H1 (cell line): ENCODE measurements around the gene RASEF. TPM values are rescaled to one million over a fixed set of nuclear protein-coding genes. Genes with fewer than 3 reads are reported as not detected.

Experiments used
- CTCF ChIA-PET: fragments of 300-600 bp; sonication (Branson Sonifier 250); formaldehyde crosslinking; loops from one replicate; lab custom pipeline; 2021; ENCODE audit not compliant: partially characterized antibody; lab: Charles Lee
- POLR2A ChIA-PET: fragments of 300-600 bp; sonication (Branson Sonifier 250); formaldehyde crosslinking; loops from one replicate; lab custom pipeline; 2021; ENCODE audit warnings: inconsistent platforms; ENCODE audit not compliant: partially characterized antibody; lab: Charles Lee
- DNase-seq, 2 experiments: peaks; one replicate each; pipeline versions ENCODE4 v3.0.0 to v3.0.0-alpha.2; 2010 to 2022; ENCODE audit warnings: low spot score in 2 of 2, low read depth in 1 of 2, mixed read lengths in 1 of 2
- FAIRE-seq: peaks from 2 replicates; lab custom pipeline; 2011; peaks lifted over from hg19 to GRCh38; lab: Jason Lieb, UNC
- H2AFZ ChIP-seq: 2 replicates; pipeline ENCODE4 v1.8.1; 2012; ENCODE audit warnings: low read length, inconsistent platforms
- H2AK5ac ChIP-seq: 2 replicates; pipeline ENCODE4 v1.6.1; 2013; ENCODE audit warnings: low read depth, low read length
- H2BK120ac ChIP-seq: replicated peaks from 2 replicates; pipeline ENCODE3; 2013; ENCODE audit warnings: low read depth, low read length, inconsistent platforms
- H2BK12ac ChIP-seq: 2 replicates; pipeline ENCODE4 v1.6.1; 2013; ENCODE audit warnings: low read depth, low read length
- H2BK15ac ChIP-seq: 2 replicates; pipeline ENCODE4 v1.6.1; 2013; ENCODE audit warnings: low read length
- H2BK20ac ChIP-seq: 2 replicates; pipeline ENCODE4 v1.6.1; 2013; ENCODE audit warnings: low read length
- H2BK5ac ChIP-seq: 2 replicates; pipeline ENCODE4 v1.6.1; 2013; ENCODE audit warnings: low read depth, low read length
- H3K14ac ChIP-seq: 2 replicates; pipeline ENCODE4 v1.6.1; 2013; ENCODE audit warnings: inconsistent platforms; ENCODE audit not compliant: insufficient read length
- H3K18ac ChIP-seq: 2 replicates; pipeline ENCODE4 v1.6.1; 2013; ENCODE audit warnings: low read length; ENCODE audit errors: extremely low read depth
- H3K23ac ChIP-seq: 2 replicates; pipeline ENCODE4 v1.6.1; 2013; ENCODE audit warnings: inconsistent platforms; ENCODE audit not compliant: insufficient read length
- H3K23me2 ChIP-seq: 2 replicates; pipeline ENCODE4 v1.6.1; 2013; ENCODE audit warnings: low read depth, low read length
- H3K27ac ChIP-seq: 2 replicates; pipeline ENCODE4 v1.6.1; 2011; ENCODE audit warnings: low read depth, low read length, inconsistent platforms
- H3K27me3 ChIP-seq, 4 experiments: replicated peaks in 1 of 4; 1 replicate in 1 of 4; 2 replicates in 3 of 4; pipeline versions ENCODE4 v1.6.1 to v1.8.1; 2011 to 2013; ENCODE audit warnings: low read length in 3 of 4, mild to moderate bottlenecking in 3 of 4, inconsistent platforms in 2 of 4, mixed read lengths in 2 of 4, moderate library complexity in 1 of 4; ENCODE audit not compliant: control insufficient read depth in 3 of 4, insufficient read depth in 3 of 4; ENCODE audit errors: extremely low read depth in 1 of 4
- H3K36me3 ChIP-seq, 4 experiments: 2 replicates each; pipeline versions ENCODE4 v1.6.1 to v1.8.1; 2011 to 2013; ENCODE audit warnings: mild to moderate bottlenecking in 4 of 4, low read length in 3 of 4, moderate library complexity in 2 of 4, control low read depth in 1 of 4, inconsistent platforms in 1 of 4; ENCODE audit not compliant: insufficient read depth in 4 of 4, control insufficient read depth in 2 of 4
- H3K4ac ChIP-seq: replicated peaks from 2 replicates; pipeline ENCODE3; 2013; ENCODE audit warnings: low read length, low read depth, mixed read lengths, inconsistent platforms; ENCODE audit not compliant: insufficient read length
- H3K4me1 ChIP-seq, 4 experiments: replicated peaks in 1 of 4; 1 replicate in 1 of 4; 2 replicates in 3 of 4; pipeline versions ENCODE4 v1.6.1 to v1.8.1; 2011 to 2013; ENCODE audit warnings: low read length in 3 of 4, inconsistent platforms in 2 of 4, mixed read lengths in 1 of 4; ENCODE audit not compliant: insufficient read depth in 4 of 4, control insufficient read depth in 3 of 4
- H3K4me2 ChIP-seq, 2 experiments: 2 replicates each; pipeline versions ENCODE4 v1.6.1 to v1.8.1; 2011 to 2013; ENCODE audit warnings: low read depth in 2 of 2, low read length in 2 of 2, control low read depth in 1 of 2, inconsistent platforms in 1 of 2, mild to moderate bottlenecking in 1 of 2; ENCODE audit not compliant: insufficient read depth in 1 of 2
- H3K4me3 ChIP-seq, 4 experiments: fragments of 200-600, 300-600 bp in 1 of 4; sonication (generic), shearing (Covaris generic), sonication (Bioruptor Twin) in 1 of 4; 2 replicates each; pipeline versions ENCODE4 v1.5.1 to v1.8.1; 2011 to 2016; ENCODE audit warnings: low read length in 4 of 4, low read depth in 3 of 4, control low read depth in 2 of 4, inconsistent platforms in 2 of 4, mild to moderate bottlenecking in 2 of 4, mixed read lengths in 1 of 4, moderate library complexity in 1 of 4; ENCODE audit not compliant: insufficient read depth in 2 of 4; ENCODE audit errors: extremely low read depth in 1 of 4
- H3K56ac ChIP-seq: replicated peaks from 2 replicates; pipeline ENCODE3; 2013; ENCODE audit warnings: low read depth, mild to moderate bottlenecking, mixed read lengths, low read length, inconsistent platforms; ENCODE audit not compliant: insufficient read length
- H3K79me1 ChIP-seq: 2 replicates; pipeline ENCODE4 v1.6.1; 2013; ENCODE audit warnings: low read depth, low read length, control low read depth
- H3K79me2 ChIP-seq, 2 experiments: 2 replicates each; pipeline versions ENCODE4 v1.6.1 to v1.8.1; 2012 to 2013; ENCODE audit warnings: low read length in 2 of 2, mild to moderate bottlenecking in 2 of 2, inconsistent platforms in 1 of 2; ENCODE audit not compliant: insufficient read depth in 2 of 2, control insufficient read depth in 1 of 2
- H3K9ac ChIP-seq, 4 experiments: replicated peaks in 1 of 4; 1 replicate in 1 of 4; 2 replicates in 3 of 4; pipeline versions ENCODE4 v1.6.1 to v1.8.1; 2011 to 2013; ENCODE audit warnings: low read depth in 3 of 4, low read length in 3 of 4, control low read depth in 2 of 4, mild to moderate bottlenecking in 2 of 4, moderate library complexity in 2 of 4, inconsistent platforms in 1 of 4; ENCODE audit errors: extremely low read depth in 1 of 4
- H3K9me3 ChIP-seq, 2 experiments: 2 replicates each; pipeline versions ENCODE4 v1.6.1 to v1.8.1; 2012 to 2013; ENCODE audit warnings: mild to moderate bottlenecking in 2 of 2, moderate library complexity in 2 of 2, control low read depth in 1 of 2, inconsistent platforms in 1 of 2, low read depth in 1 of 2, low read length in 1 of 2, mixed read lengths in 1 of 2; ENCODE audit not compliant: insufficient read depth in 2 of 2
- H4K20me1 ChIP-seq, 2 experiments: replicated peaks in 1 of 2; 2 replicates each; pipeline versions ENCODE3 to v1.8.1; 2011 to 2013; ENCODE audit warnings: inconsistent platforms in 2 of 2, low read length in 2 of 2, mild to moderate bottlenecking in 1 of 2; ENCODE audit not compliant: insufficient read depth in 2 of 2, control insufficient read depth in 1 of 2
- H4K5ac ChIP-seq: 2 replicates; pipeline ENCODE4 v1.6.1; 2013; ENCODE audit warnings: low read length, low read depth, mixed read lengths, inconsistent platforms; ENCODE audit not compliant: insufficient read length
- H4K8ac ChIP-seq: 2 replicates; pipeline ENCODE4 v1.8.0; 2013; ENCODE audit warnings: mild to moderate bottlenecking, moderate library complexity, low read length, inconsistent platforms; ENCODE audit not compliant: insufficient read depth; ENCODE audit errors: extremely low read depth
- H4K91ac ChIP-seq: replicated peaks from 2 replicates; pipeline ENCODE3; 2013; ENCODE audit warnings: low read length, mixed read lengths, inconsistent platforms; ENCODE audit not compliant: insufficient read length
- CBX5 ChIP-seq: fragments of 300-800, 300-1000 bp; sonication (generic); IDR thresholded peaks from 2 replicates; pipeline ENCODE4 v1.7.1; 2016; ENCODE audit warnings: antibody characterized with exemption, low read length, low read depth
- CEBPB ChIP-seq: IDR thresholded peaks from 2 replicates; pipeline ENCODE4 v1.6.1; 2012; ENCODE audit warnings: low read depth, low read length
- CREB1 ChIP-seq: IDR thresholded peaks from 2 replicates; pipeline ENCODE4 v1.6.1; 2012; ENCODE audit warnings: inconsistent platforms
- CTBP2 ChIP-seq: IDR thresholded peaks from 2 replicates; pipeline ENCODE4 v1.7.0; 2011; ENCODE audit warnings: borderline replicate concordance, mild to moderate bottlenecking, moderate library complexity, mixed read lengths, low read length; ENCODE audit not compliant: insufficient read depth, insufficient read length
- HDAC6 ChIP-seq: IDR thresholded peaks from one replicate; pipeline ENCODE4 v1.7.1; 2012; ENCODE audit warnings: low read depth, mild to moderate bottlenecking, inconsistent platforms, low read length, moderate library complexity
- JUN ChIP-seq: IDR thresholded peaks from 2 replicates; pipeline ENCODE4 v1.6.1; 2011; ENCODE audit warnings: low read depth, mild to moderate bottlenecking, improper control_type of control experiment, low read length
- JUND ChIP-seq: IDR thresholded peaks from 2 replicates; pipeline ENCODE4 v1.6.1; 2011; ENCODE audit warnings: mild to moderate bottlenecking, improper control_type of control experiment, low read length
- KDM1A ChIP-seq: fragments of 200-600, 300-600 bp; sonication (generic); IDR thresholded peaks from 2 replicates; pipeline ENCODE4 v1.7.1; 2016; ENCODE audit warnings: mild to moderate bottlenecking, low read length, borderline replicate concordance
- KDM4A ChIP-seq: IDR thresholded peaks from one replicate; pipeline ENCODE4 v1.7.1; 2012; ENCODE audit warnings: low read depth, mild to moderate bottlenecking, moderate library complexity, low read length, inconsistent platforms; ENCODE audit not compliant: severe bottlenecking
- POLR2A ChIP-seq, 2 experiments: IDR thresholded peaks; 1 replicate in 1 of 2; 2 replicates in 1 of 2; pipeline ENCODE4 v1.6.1; 2011; ENCODE audit warnings: low read depth in 2 of 2, low read length in 2 of 2, mild to moderate bottlenecking in 2 of 2; ENCODE audit errors: control extremely low read depth in 1 of 2
- SIRT6 ChIP-seq: IDR thresholded peaks from one replicate; pipeline ENCODE4 v1.7.1; 2012; ENCODE audit warnings: low read length, inconsistent platforms
- SP4 ChIP-seq: IDR thresholded peaks from 2 replicates; pipeline ENCODE4 v1.6.1; 2012; ENCODE audit warnings: low read length, inconsistent platforms
- TAF7 ChIP-seq: optimal IDR thresholded peaks from 2 replicates; pipeline ENCODE3; 2011; ENCODE audit warnings: low read depth, mild to moderate bottlenecking, inconsistent platforms, low read length, moderate library complexity, borderline replicate concordance
- YY1 ChIP-seq: IDR thresholded peaks from 2 replicates; pipeline ENCODE4 v1.6.1; 2011; ENCODE audit warnings: low read depth, mild to moderate bottlenecking, low read length
- WGBS, 2 experiments: shearing (Covaris generic) in 1 of 2; methylation state at CpG; one replicate each; pipeline versions ENCODE4 v1.1.6 to v1.1.7; 2013 to 2015; ENCODE audit warnings: low lambda C conversion rate in 2 of 2, mixed read lengths in 2 of 2, inconsistent platforms in 1 of 2, low coverage in 1 of 2, missing lambda C conversion rate in 1 of 2; ENCODE audit not compliant: insufficient replicate concordance in 2 of 2, insufficient coverage in 1 of 2, insufficient read length in 1 of 2; ENCODE audit errors: extremely low coverage in 1 of 2, missing lambda C conversion rate in 1 of 2; 5-methylcytosine and 5-hydroxymethylcytosine counted together
- polyA plus RNA-seq, 7 experiments: library from polyadenylated mRNA; depleted of rRNA in 3 of 7; stranded (reverse) in 5 of 7; unstranded in 2 of 7; fragments of >200 nt in 5 of 7; fragments of 200-250 nt in 2 of 7; gene quantifications; 1 replicate in 5 of 7; 2 replicates in 1 of 7; 4 replicates in 1 of 7; pipeline versions ENCODE4 v1.2.1 to v1.2.3, GENCODE V29; 2011 to 2013; ENCODE audit warnings: missing spikeins in 2 of 7, mixed read lengths in 2 of 7
- total RNA-seq: library from RNA; stranded (reverse); fragmentation: NEBNext Ultra II Directional; extraction: Animal tissue kit (Norgen Biotek cat#: 25700); gene quantifications from 2 replicates; pipeline ENCODE4 v1.2.1, GENCODE V29; 2021
- TF ChIP-seq, protein P1 (sequence below): IDR thresholded peaks from 2 replicates; pipeline ENCODE4 v1.6.1; 2011; ENCODE audit warnings: low read depth, mild to moderate bottlenecking, low read length; ENCODE audit not compliant: insufficient read depth
- TF ChIP-seq, protein P2 (sequence below): IDR thresholded peaks from 2 replicates; pipeline ENCODE4 v1.6.1; 2012; ENCODE audit warnings: inconsistent platforms

Gene RASEF
- total and polyA plus RNA-seq, 2 of the 8 experiments (the other 6 are each of a cell fraction or from before 2014, with no cell fraction given) = 1.1 to 4.6 TPM

DNA sequence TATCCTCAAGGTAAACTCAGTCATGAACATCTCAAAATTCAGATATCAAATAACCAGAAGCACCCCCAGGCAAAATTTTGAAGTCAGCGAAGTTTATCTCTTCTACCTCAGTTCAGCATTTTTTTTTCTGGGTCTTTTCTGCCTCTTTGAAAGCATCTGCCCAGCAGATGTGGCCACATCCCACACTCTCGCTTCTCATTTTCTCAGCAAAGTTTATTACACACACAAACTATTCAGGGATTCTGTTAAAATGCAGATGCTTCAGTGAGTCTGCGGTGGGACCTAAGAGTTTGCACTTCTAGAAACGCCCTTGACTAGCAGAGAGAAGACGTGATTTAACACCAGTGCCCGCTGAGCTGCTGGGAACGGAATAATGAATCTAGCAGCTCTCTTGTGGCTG is 19.3 kb downstream of the RASEF start:
- CTCF ChIA-PET = interaction anchor here (0.8 kb wide), 1 partner anchor 147 kb away, joined by 3 read pairs; no protein-coding TSS in a partner anchor
- Histone ChIP-seq H3K79me1 (no peaks in the 10 kb centered on the region), H4K8ac (no peak overlapping the region), H2BK15ac (no peak overlapping the region), H3K9me3 (peaks cover 0 to 6% of the 10 kb centered on the region in 2 experiments; a peak in 1 of 4 replicates), H3K79me2 (no peaks in the 10 kb centered on the region), H3K4me1 (no peaks in the 10 kb centered on the region), H3K36me3 (no peaks in the 10 kb centered on the region), H4K91ac (no peak overlapping the region), H3K18ac (no peak overlapping the region), H2BK12ac (no peak overlapping the region), H3K4ac (no peak overlapping the region), H3K14ac (no peak overlapping the region), H3K9ac (no peak overlapping the region), H2AFZ (no peak overlapping the region), H3K27me3 (no peaks in the 10 kb centered on the region), H3K4me2 (no peak overlapping the region), H3K23ac (no peak overlapping the region), H2BK20ac (no peak overlapping the region), H2BK120ac (no peak overlapping the region), H3K4me3 (no peak overlapping the region), H3K56ac (no peak overlapping the region), H2AK5ac (no peak overlapping the region), H3K23me2 (no peaks in the 10 kb centered on the region), H2BK5ac (no peak overlapping the region), H3K27ac (no peak overlapping the region), H4K5ac (no peak overlapping the region), H4K20me1 (no peaks in the 10 kb centered on the region)
- POLR2A ChIA-PET = no interaction called here
- 90% methylated on average over 7 of the region's 7 CpGs; no CpG with 5 or more reads in 1 of the 2 experiments for WGBS, 2 experiments
- DNase-seq = no peak
- no peak for FAIRE-seq
- no peak for TF ChIP-seq CTBP2
- TF ChIP-seq CBX5 = no peak
- no peak for TF ChIP-seq KDM4A
- TF ChIP-seq TAF7 = no peak
- no peak for TF ChIP-seq CREB1
- no peak for TF ChIP-seq JUN
- TF ChIP-seq SP4 = no peak
- TF ChIP-seq SIRT6 = no peak
- no peak for TF ChIP-seq YY1
- TF ChIP-seq POLR2A (IDR thresholded peaks at IDR 0.05; ENCODE audit: control extremely low read depth in 1 of 2, low read depth in 2 of 2, low read length in 2 of 2) = no peak
- no peak for TF ChIP-seq KDM1A
- TF ChIP-seq, protein P1, sequence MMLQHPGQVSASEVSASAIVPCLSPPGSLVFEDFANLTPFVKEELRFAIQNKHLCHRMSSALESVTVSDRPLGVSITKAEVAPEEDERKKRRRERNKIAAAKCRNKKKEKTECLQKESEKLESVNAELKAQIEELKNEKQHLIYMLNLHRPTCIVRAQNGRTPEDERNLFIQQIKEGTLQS = no peak
- no peak for TF ChIP-seq JUND
- TF ChIP-seq CEBPB = no peak
- TF ChIP-seq, protein P2, sequence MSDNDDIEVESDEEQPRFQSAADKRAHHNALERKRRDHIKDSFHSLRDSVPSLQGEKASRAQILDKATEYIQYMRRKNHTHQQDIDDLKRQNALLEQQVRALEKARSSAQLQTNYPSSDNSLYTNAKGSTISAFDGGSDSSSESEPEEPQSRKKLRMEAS = no peak
- TF ChIP-seq HDAC6 = no peak
